T-helper 2 cell treated with Interferon-gamma antibody and Interleukin-4, amounts not matched to agents 5 μg/mL and 100 μg/mL, for 36 hours (primary cell): ENCODE data around the gene CCDC148.

Experiments used
- DNase-seq: peaks from one replicate; pipeline ENCODE4 v3.0.0; 2021; ENCODE audit warnings: low spot score
- H3K27ac Mint-ChIP-seq: one replicate; pipeline ENCODE4 v1.8.0; 2021; ENCODE audit warnings: mild to moderate bottlenecking, mixed read lengths
- H3K27me3 Mint-ChIP-seq: one replicate; pipeline ENCODE4 v1.8.0; 2021; ENCODE audit warnings: low read depth, mixed read lengths
- H3K36me3 Mint-ChIP-seq: one replicate; pipeline ENCODE4 v1.8.0; 2021; ENCODE audit warnings: low read depth, mixed read lengths
- H3K4me1 Mint-ChIP-seq: one replicate; pipeline ENCODE4 v1.8.0; 2021; ENCODE audit warnings: low read depth, mixed read lengths
- H3K4me3 Mint-ChIP-seq: one replicate; pipeline ENCODE4 v1.8.0; 2022; ENCODE audit warnings: mild to moderate bottlenecking, moderate library complexity, mixed read lengths
- H3K9me3 Mint-ChIP-seq: one replicate; pipeline ENCODE4 v1.8.0; 2021; ENCODE audit warnings: mixed read lengths

Gene CCDC148

DNA sequence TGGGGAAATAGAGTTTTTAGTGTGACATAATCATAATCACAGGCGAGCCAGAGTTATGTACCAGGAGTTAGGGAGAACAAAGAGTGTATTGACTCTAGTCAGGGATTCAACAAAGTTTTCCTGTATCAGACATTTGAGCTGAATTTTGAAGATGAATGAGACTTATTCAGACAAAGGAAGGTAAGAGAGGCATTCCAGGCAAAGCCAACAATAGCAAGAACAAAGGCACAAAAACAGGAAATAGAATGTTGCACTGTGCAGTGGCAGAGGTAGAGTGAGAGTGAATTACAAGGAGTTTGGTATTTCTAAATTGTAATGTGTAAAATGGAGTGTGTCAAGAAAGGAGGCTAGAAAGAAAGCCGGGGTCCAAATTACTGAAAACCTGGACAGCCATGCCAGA is 156.2 kb downstream of the CCDC148 start:
- no peaks in the 10 kb centered on the region for H3K36me3 Mint-ChIP-seq
- H3K27me3 Mint-ChIP-seq = no peaks in the 10 kb centered on the region
- H3K27ac Mint-ChIP-seq = no peak overlapping the region
- H3K9me3 Mint-ChIP-seq = no peaks in the 10 kb centered on the region
- no peak for DNase-seq
- no peaks in the 10 kb centered on the region for H3K4me1 Mint-ChIP-seq
- no peak overlapping the region for H3K4me3 Mint-ChIP-seq

DNA sequence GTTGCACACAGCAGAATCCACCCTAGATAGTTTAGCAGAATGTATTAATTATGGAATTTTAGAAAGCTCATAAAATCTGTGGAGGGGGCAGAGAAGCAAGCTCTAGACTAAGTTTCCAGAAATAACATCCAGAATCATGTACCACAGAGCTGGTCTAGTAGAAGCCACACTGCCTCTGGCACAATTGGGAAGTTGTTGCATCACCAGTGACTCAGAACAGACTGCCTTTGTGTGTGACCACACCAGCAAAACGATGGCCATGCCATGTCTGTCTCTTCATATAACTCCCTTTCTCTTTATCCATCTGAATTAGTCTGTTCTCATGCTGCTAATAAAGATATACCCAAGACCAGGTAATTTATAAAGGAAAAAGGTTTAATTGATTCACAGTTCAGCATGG is 158.9 kb downstream of the CCDC148 start:
- H3K27me3 Mint-ChIP-seq = no peaks in the 10 kb centered on the region
- no peak overlapping the region for H3K27ac Mint-ChIP-seq
- no peaks in the 10 kb centered on the region for H3K4me1 Mint-ChIP-seq
- DNase-seq = no peak
- H3K4me3 Mint-ChIP-seq = no peak overlapping the region
- H3K9me3 Mint-ChIP-seq = no peaks in the 10 kb centered on the region
- H3K36me3 Mint-ChIP-seq = no peaks in the 10 kb centered on the region

DNA sequence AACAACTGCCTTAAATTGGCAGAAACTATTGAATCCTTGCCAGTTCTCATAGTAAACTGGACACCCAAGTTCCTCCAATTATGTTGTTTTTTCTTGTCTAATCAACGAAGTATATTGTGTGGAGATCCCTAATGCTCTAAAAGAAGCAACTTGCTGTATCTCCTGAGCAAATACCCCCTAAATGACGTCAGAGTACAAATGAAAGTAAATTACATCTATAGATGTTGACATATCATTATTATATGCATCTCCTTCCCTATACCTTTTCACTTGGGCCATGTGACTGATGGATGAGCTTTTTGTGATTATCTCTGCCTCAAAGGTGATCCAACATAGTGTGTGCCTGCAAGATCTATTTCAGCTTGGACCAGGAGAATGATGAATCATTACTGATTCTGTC is 159.4 kb downstream of the CCDC148 start:
- Mint-ChIP-seq H3K27ac (no peak overlapping the region), H3K36me3 (no peaks in the 10 kb centered on the region), H3K4me3 (no peak overlapping the region), H3K9me3 (no peaks in the 10 kb centered on the region), H3K27me3 (no peaks in the 10 kb centered on the region), H3K4me1 (no peaks in the 10 kb centered on the region)
- no peak for DNase-seq

DNA sequence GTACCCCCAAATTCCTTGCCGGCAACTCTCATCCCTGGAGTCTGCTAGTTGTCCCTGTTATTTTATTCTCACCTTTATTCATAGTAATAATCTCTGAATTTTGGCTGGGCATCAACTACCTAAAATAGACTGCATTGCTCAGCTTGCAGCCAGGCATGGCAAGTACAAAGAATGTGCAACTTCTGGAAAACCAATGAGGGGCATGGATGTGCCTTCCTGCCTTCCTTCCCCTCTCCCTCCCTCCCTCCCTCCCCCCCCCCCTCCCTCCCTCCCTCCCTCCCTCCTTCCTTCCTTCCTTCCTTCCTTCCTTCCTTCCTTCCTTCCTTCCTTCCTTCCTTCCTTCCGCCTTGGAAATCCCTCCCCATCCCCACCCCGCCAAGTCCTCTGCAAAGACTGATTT is 162.8 kb downstream of the CCDC148 start:
- Mint-ChIP-seq H3K27me3 (no peaks in the 10 kb centered on the region), H3K9me3 (no peaks in the 10 kb centered on the region), H3K4me3 (no peak overlapping the region), H3K27ac (no peak overlapping the region), H3K4me1 (no peaks in the 10 kb centered on the region), H3K36me3 (no peaks in the 10 kb centered on the region)
- DNase-seq = no peak

DNA sequence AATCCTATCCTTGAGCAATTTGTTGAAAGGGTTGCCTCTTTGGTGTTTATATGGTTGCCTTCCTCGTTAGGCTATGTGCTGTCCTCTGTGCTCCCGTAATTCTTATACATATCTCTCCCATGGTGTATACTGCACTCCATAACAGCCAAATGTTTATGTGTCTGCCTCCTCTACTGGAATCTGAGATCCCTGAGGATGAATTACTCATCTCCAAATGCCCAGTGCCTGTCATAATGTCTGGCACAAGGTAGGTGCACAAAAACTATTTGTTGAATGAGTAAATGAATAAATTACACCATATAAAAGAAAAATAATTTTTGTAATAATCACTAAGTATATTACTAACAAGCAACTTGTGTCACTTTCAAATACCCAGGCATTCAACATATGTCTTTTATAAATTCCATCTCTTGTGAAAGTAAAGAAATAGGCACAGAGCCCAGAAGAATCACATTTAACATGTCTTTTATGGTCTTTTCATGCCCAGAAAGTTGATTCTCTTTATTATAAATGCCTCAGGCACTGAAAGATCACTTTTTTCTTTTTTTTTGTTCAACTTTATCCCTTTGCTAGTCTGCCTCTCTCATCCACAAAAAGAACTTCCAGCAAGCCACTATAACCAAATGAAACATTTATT is 164.9 kb downstream of the CCDC148 start:
- no peak overlapping the region for H3K27ac Mint-ChIP-seq
- DNase-seq = no peak
- no peak overlapping the region for H3K4me3 Mint-ChIP-seq
- no peaks in the 10 kb centered on the region for H3K4me1 Mint-ChIP-seq
- H3K36me3 Mint-ChIP-seq = no peaks in the 10 kb centered on the region
- no peaks in the 10 kb centered on the region for H3K27me3 Mint-ChIP-seq
- H3K9me3 Mint-ChIP-seq = no peaks in the 10 kb centered on the region

DNA sequence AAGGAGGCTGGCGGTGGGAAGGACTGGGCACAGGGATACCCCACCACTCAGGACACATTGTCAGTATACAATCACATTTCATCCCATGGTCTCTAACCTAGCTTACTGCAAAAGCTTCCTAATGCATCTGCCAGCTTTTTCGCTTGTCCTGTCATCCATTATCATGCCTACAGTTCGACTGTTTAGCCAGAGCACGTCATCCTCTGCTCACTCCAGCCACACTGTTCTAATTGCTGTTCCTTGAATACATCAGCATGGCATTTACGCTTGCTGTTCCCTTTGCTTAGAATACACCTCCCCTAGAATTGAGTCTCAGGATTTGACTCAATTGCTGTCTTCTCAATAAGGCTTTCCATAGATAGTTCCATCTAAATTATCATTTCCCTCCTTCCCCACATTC is 166.3 kb downstream of the CCDC148 start:
- Mint-ChIP-seq H3K27me3 (no peaks in the 10 kb centered on the region), H3K4me1 (no peaks in the 10 kb centered on the region), H3K36me3 (no peaks in the 10 kb centered on the region)

DNA sequence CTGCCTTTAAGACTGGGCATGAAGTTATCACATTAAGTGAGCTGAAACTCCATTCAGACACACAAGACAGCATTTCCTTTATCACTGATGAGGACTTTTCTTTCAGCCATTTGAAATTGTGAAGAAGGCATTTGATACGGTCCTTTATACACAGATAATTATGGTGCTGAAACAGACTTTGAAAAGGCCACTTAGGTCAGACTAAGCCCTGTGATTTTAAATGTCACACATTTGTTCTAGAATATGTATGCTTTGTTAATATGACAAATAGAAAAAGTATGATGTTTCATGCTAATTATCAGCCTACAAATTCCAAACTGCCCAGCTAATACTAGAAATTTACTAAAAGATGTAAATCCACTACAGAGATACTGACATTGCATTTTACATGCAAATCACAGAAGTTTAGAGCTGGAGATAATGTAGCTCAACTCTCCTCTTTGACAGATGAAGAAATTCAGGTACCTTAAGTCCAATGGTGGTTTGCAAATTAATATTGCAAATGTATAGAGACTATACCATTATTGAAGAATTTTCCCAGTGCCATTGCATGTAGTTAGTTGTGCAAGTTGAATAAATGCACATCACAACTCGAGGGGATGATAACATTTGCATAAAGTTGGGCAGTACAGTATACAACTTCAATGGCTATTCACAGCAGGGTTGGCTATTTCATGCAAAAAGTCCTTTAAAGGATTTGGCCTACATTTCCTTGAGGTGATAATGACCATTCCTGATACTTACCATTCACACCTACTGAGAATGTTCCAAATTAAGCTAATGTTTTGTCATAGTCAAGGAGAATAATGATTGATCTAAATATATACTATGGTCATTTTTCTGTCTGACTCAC is 179.7 kb downstream of the CCDC148 start:
- Mint-ChIP-seq H3K4me3 (no peak overlapping the region), H3K4me1 (no peaks in the 10 kb centered on the region), H3K27ac (no peak overlapping the region), H3K36me3 (no peaks in the 10 kb centered on the region), H3K27me3 (no peaks in the 10 kb centered on the region), H3K9me3 (no peaks in the 10 kb centered on the region)
- DNase-seq = no peak

More for the DNA sequence above, 166.3 kb downstream of the CCDC148 start:
- no peaks in the 10 kb centered on the region for H3K9me3 Mint-ChIP-seq
- H3K27ac Mint-ChIP-seq = no peak overlapping the region
- no peak for DNase-seq
- no peak overlapping the region for H3K4me3 Mint-ChIP-seq

DNA sequence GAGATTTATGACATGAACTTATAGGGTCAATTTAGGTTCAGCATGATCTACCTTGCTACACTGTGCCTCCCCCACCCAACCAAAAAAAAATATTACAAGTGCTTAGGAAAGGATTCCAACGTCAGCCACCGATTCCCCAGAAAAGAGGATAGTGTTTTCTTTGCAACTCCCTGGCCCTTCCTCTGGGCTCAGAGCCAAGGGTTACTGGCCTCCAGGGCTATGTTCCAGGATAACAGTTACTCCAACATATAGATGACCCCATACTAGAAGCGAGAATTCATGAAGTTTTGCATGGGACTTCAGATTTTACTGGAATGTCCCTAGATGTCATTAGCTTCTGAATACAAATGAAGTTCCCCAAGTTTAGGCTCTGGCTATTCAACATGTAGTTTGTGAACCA is 182.8 kb downstream of the CCDC148 start:
- Mint-ChIP-seq H3K36me3 (no peaks in the 10 kb centered on the region), H3K27me3 (peaks cover 2% of the 10 kb centered on the region), H3K9me3 (no peaks in the 10 kb centered on the region), H3K27ac (no peak overlapping the region), H3K4me3 (no peak overlapping the region), H3K4me1 (no peaks in the 10 kb centered on the region)
- DNase-seq = no peak

DNA sequence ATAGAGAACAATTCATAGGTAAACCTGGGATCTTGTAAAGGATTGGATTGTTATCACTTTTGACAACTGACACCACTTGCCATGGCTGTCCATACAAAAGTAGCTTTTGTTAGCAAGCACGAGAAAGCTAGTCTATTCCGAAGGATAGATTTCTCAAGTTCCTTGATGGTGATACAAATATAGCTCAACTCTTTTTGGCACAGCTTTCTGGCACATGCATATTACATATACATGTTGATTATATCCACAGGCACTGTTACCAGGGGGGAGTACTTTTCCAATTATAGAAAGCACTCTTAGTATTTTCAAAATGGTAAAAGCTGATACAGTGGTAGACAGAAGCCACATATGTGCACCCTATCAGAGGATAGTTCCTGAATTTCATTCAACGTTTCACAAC is 186.0 kb downstream of the CCDC148 start:
- no peak for DNase-seq
- H3K9me3 Mint-ChIP-seq = no peaks in the 10 kb centered on the region
- H3K36me3 Mint-ChIP-seq = no peaks in the 10 kb centered on the region
- H3K4me3 Mint-ChIP-seq = no peak overlapping the region
- no peak overlapping the region for H3K27ac Mint-ChIP-seq
- peaks cover 2% of the 10 kb centered on the region for H3K27me3 Mint-ChIP-seq
- H3K4me1 Mint-ChIP-seq = no peaks in the 10 kb centered on the region

DNA sequence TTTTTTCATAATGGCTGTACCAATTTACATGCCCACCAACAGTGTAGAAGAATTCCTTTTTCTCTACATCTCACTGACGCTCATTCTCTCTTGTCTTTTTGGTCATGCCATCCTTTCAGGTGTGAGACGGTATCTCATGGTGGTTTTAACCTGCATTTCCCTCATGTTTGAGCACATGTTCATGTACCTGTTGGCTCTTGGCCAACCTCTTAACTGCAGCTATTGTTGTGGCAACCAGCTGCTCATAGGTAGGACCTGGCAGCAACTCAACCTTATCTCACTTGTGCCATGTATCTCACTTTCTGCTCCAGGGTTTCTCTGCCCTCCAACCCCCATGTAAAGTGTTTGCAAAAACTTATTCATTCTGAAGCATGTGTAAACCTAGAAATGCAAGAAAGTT is 187.4 kb downstream of the CCDC148 start:
- H3K27ac Mint-ChIP-seq = no peak overlapping the region
- H3K36me3 Mint-ChIP-seq = no peaks in the 10 kb centered on the region
- DNase-seq = no peak
- H3K9me3 Mint-ChIP-seq = no peaks in the 10 kb centered on the region
- H3K4me3 Mint-ChIP-seq = no peak overlapping the region
- H3K27me3 Mint-ChIP-seq = peaks cover 2% of the 10 kb centered on the region
- H3K4me1 Mint-ChIP-seq = no peaks in the 10 kb centered on the region

DNA sequence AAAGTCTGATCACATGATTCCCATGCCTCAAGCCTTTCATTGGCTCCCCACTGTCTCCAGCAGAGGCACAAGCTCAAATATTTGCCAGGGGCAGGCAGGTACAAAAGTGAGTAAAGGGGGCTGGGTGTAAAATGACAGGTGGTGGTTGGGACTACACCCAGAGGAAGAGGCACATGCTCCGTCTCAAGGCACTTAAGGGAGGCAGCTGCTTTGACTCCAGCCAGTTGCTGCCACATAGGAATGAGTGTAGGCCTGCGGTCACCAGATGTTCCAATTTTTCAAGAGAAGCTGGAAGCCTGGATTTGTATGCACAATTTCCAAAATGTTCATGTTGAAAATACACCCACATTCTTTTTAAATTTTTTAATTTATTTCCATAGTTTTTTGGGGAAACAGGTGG is 190.4 kb downstream of the CCDC148 start:
- no peak for DNase-seq
- H3K4me1 Mint-ChIP-seq = no peaks in the 10 kb centered on the region
- peaks cover 2% of the 10 kb centered on the region for H3K27me3 Mint-ChIP-seq
- no peaks in the 10 kb centered on the region for H3K9me3 Mint-ChIP-seq
- H3K4me3 Mint-ChIP-seq = no peak overlapping the region
- no peaks in the 10 kb centered on the region for H3K36me3 Mint-ChIP-seq
- no peak overlapping the region for H3K27ac Mint-ChIP-seq

DNA sequence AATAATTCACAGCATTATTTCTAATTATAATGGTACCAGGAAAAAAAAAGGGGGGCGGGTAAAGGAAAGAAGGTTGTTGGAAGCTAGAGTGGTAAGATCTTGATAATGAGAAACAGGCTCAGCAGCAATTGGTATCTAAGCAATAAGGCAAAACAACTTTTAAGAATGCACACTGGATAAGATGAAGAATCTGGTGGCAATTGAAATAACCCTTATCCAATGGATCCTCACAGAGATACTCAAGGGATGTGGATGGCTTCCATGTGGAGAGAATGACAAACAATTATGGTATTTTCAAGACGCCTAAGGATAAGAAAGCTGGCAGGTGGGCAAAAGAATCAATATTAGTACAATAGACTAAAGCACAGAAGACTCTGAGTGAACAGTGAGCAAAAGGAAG is 201.3 kb downstream of the CCDC148 start:
- Mint-ChIP-seq H3K4me1 (no peaks in the 10 kb centered on the region), H3K36me3 (no peaks in the 10 kb centered on the region), H3K27ac (no peak overlapping the region), H3K9me3 (no peaks in the 10 kb centered on the region), H3K4me3 (no peak overlapping the region), H3K27me3 (peaks cover 4% of the 10 kb centered on the region)
- no peak for DNase-seq

DNA sequence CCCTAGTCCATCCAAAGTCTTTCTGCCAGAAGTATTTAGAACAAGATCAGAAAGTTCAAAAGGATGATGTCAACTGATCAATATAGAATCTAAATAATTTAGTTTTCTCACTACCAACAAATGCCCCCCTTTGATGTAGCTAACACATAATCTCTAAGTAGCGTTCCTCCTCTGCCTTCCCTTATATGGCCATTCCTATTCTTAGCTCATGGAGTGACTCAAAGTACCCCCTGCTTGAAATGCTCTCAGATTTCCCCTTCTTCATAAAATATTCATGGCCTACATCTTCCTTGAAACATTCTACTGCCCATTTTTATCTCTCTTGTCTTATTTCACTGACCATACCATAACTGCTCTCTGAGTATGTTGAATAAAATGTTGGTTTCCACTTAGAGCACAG is 203.4 kb downstream of the CCDC148 start:
- Mint-ChIP-seq H3K36me3 (no peaks in the 10 kb centered on the region), H3K27ac (no peak overlapping the region), H3K4me3 (no peak overlapping the region), H3K9me3 (no peaks in the 10 kb centered on the region), H3K27me3 (peaks cover 4% of the 10 kb centered on the region), H3K4me1 (no peaks in the 10 kb centered on the region)
- no peak for DNase-seq

DNA sequence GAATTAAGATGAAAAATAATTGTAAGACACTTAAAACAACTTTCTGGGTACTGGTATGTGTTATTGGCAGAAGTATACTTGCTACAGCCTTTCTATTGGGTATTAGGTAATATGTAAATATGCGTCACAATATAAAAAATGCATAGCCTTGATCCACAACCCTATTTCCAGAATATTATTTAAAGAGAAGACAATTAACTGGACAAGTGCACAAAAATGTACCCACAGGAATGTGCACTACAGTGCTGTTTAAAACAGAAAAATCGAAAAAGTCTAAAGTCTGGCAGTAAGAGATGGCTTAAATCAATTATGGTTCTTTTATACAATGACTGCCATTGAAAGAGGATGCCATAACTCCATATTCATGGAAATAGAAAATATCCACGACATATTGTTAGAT is 205.2 kb downstream of the CCDC148 start:
- Mint-ChIP-seq H3K9me3 (no peaks in the 10 kb centered on the region), H3K4me3 (no peak overlapping the region), H3K27ac (no peak overlapping the region), H3K27me3 (peaks cover 4% of the 10 kb centered on the region), H3K36me3 (no peaks in the 10 kb centered on the region), H3K4me1 (no peaks in the 10 kb centered on the region)
- DNase-seq = no peak

DNA sequence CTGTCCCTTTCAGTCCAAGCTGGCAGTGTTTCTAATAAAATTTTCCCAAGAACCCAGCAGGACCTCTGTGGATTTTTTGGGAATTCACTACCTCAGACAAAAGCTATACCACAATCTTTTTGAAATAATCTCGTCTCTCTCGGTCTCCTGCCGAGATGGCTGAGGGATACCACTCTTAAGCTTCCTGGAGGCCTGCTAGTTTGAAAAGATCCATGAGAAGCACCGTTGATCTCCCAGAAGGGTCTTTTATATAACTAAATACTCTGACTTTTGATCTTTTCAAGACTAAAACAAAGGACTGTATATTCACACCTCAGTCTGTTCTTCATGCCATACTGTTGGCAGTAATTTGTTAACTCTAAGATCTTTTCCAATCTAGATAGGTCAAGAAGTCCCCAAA is 213.2 kb downstream of the CCDC148 start:
- Mint-ChIP-seq H3K4me3 (no peak overlapping the region), H3K27ac (no peak overlapping the region), H3K9me3 (no peaks in the 10 kb centered on the region), H3K4me1 (no peaks in the 10 kb centered on the region), H3K36me3 (no peaks in the 10 kb centered on the region), H3K27me3 (peaks cover 2% of the 10 kb centered on the region)
- DNase-seq = no peak
